Stimulated activated CD8-positive, alpha-beta memory T cell treated with anti-CD3 and anti-CD28 coated beads, Interleukin-7, amount 100 ng/mL, for 24 hours (primary cell): ENCODE data around the gene XDH.

Experiments
- DNase-seq: peaks from one replicate; pipeline ENCODE4 v3.0.0-alpha.2; 2020; ENCODE audit warnings: low read depth

The XDH gene

GRCh38 chr2:31402388-31402787 is 12.2 kb downstream of the XDH start:
- DNase-seq: no peak

DNA sequence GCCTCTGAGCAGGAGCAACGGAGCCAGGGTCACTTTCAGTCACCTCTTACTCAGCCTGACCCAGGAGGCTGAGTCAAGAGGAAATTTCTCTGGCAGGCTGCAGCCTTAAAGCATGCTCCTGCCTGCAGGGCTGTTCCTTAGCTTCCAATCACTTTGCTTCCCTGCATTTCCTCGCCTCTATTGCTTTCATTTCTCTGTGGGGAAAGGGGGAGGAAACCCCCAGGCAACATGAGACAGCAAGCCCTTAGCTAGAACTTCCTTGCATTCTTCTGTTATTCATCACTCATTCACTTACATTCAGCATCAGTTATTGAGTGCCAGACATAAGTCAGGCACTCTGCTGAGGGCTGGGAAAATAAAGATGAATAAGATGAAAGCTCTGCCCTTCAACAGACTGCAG is 13.0 kb downstream of the XDH start:
- DNase-seq: no peak

GRCh38 chr2:31398881-31399280 is 15.7 kb downstream of the XDH start:
- no peak for DNase-seq

- DNase-seq: no peak
These were observed 17.4 kb downstream of the XDH start for GRCh38 chr2:31397094-31397493.

DNA sequence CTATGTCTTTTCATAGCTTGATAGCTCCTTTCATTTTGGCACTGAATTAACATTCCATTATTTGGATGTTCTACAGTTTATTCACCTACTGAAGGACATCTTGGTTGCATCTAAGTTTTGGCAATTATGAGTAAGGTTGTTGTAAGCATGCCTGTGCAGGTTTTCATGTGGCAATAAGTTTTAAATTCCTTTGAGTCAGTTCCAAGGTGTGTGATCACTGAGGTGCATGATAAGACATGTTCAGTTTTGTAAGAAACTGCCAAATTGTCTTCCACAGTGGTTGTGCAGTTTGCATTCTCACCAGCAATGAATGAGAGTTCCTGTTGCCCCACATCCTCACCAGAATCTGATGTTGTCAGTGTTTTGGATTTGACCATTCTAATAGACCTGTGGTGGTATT is 24.2 kb downstream of the XDH start:
- no peak for DNase-seq

GRCh38 chr2:31388736-31389135 is 25.8 kb downstream of the XDH start:
- DNase-seq: no peak

GRCh38 chr2:31387850-31388249 is 26.7 kb downstream of the XDH start:
- no peak for DNase-seq

DNA sequence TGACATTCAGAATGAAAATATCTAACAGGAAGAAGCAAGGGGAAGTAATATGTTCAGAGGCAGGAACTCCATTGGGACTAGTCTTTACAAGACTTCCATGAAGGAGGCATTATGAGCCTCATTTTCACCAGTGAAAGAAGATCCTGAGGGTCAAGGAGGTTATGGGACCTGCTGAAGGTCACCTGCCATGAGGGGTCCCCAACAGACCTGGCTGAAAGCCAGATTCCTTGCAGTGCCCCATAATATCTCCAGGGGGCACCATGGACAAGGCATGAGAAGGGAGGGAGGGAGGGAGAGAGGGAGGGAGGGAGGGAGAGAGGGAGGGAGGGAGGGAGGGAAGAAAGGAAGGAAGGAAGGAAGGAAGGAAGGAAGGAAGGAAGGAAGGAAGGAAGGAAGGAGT is 27.9 kb downstream of the XDH start:
- DNase-seq: no peak

- DNase-seq: no peak
These were observed 28.4 kb downstream of the XDH start for GRCh38 chr2:31386172-31386571.

DNA sequence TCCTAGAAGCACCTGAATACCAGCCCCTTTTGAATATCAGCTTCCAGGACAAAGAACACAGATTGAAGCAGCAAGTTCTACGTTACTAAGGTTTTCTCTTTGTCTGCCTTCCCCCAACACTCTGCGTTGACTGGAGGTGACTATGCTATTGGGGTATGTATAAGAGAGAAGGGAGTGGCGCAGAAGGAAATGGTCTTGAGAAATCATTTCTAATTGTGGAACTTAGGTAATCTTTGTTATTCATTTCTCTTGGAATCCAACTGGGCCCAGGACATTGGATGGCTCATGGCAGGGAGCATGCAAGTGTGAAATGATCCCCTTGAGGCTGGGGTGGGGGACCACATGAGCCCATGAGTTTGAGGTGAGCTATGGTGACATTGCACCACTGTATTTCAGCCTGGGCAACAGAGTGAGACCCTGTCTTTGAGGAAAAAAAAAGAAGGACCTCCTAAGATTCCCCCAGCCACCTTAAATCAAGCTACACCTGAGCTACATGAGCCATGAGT is 29.7 kb downstream of the XDH start:
- no peak for DNase-seq

- DNase-seq: no peak
These were observed 30.2 kb downstream of the XDH start for GRCh38 chr2:31384351-31384750.

- no peak for DNase-seq
These were observed 30.9 kb downstream of the XDH start for GRCh38 chr2:31383471-31384153.

GRCh38 chr2:31382452-31383120 is 32.0 kb downstream of the XDH start:
- no peak for DNase-seq

GRCh38 chr2:31381601-31382000 is 32.9 kb downstream of the XDH start:
- DNase-seq: no peak

GRCh38 chr2:31380243-31380642 is 34.3 kb downstream of the XDH start:
- DNase-seq: no peak

GRCh38 chr2:31379747-31380146 is 34.8 kb downstream of the XDH start:
- no peak for DNase-seq

- no peak for DNase-seq
These were observed 35.6 kb downstream of the XDH start for GRCh38 chr2:31378791-31379501.

- no peak for DNase-seq
These were observed 36.2 kb downstream of the XDH start for GRCh38 chr2:31378389-31378788.

- DNase-seq: no peak
These were observed 41.4 kb downstream of the XDH start for GRCh38 chr2:31373127-31373526.

GRCh38 chr2:31372097-31372496 is 42.4 kb downstream of the XDH start:
- DNase-seq: no peak

GRCh38 chr2:31371691-31372090 is 42.9 kb downstream of the XDH start:
- no peak for DNase-seq

DNA sequence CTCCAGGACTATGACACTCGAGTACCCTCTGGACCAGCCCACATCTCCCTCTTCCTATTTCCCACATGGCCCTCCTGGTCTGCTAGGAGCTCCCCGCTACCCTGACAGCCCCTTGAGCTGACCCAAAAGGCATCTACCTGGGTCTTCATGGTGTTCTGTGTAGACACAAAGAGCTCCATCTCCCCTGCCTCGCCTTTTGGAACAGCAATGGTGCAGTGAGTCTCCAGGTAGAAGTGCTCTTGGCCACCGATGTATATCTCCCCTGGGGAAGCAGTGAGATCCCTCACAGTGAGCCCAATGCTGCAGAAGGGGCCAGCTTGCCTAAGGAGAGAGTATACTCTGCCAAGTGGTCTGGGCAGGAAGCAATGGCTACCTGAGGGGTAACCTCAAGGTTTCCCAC is 47.8 kb downstream of the XDH start:
- no peak for DNase-seq

- DNase-seq: no peak
These were observed 48.6 kb downstream of the XDH start for GRCh38 chr2:31365834-31366505.
